Right kidney (tissue), 1 donor: ENCODE measurements around the gene FUZ.
A peak's percentile ranks its signal among the peaks of the same experiment; 100 is the strongest.

Experiments
- DNase-seq: peaks from one replicate; pipeline ENCODE4 v3.0.0-alpha.2; 2016

Gene FUZ

DNA sequence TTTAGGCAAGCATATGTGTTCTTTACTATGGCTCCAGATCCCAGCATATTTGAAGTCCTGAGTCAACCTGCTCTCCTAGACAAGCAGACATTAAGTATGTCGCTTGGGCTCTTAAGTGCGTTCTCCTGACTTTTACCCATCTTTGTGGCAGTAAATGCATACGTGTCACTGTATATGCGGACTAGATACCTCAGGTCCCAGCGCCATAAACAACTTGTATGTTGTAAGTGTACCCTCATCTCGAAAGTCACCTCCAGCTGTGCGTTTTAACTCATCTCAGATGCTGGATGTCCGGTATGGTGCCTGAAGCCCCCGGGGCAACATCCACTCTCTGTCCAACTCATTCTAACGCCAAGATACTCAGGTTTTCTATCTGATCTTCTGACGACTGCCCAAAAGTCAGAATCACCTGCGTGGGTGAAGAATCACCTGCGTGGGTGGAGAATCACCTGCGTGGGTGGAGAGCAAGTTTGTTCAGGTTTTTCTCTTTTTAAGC lies 39.6 kb upstream of the FUZ start:
- no peak for DNase-seq

DNA sequence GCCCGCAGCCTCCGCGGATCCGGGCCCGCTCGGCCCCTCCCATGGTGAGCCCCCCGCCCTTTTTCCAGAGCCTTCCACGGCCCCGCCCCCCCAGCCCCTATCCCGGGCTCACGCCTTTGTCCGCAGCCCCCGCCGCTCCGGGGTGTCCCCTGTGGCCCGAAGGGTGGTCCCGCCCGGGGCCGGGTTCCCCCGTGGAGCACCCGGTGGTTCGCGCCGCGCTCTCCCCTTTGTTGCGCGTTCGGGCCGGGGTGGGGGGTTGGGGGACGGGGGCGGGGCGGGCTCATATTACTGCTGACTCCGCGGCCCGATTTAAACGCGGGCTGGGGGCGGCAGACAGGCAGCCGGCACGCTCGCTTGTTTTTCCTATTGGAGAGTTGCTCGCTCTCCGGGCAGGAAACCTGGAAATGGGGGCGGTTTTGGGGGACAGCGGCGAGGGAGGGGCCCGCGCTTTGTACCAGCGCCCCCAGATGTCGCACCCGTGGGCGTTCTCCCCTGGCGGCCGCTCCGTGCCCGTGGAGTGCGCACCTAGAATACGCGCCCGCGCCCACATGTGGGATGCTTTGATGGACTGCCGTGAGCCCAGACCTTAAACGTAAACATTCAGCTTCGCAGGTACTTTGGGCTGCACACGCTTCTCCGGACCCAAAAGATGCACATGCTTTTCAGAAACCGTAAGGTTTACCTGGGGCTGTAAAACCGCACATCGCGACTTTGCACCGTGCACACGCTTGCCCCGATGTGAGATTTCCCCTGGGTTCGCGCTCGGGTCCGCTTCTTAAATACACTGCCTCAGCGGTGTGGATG lies 38.6 kb upstream of the FUZ start:
- peak; percentile 34 for DNase-seq

GRCh38 chr19:49850487-49851342 lies 37.6 kb upstream of the FUZ start, which contains the start of gene PTOV1:
Gene PTOV1 (plus strand): TSS chr19:49851159.
- DNase-seq = peak; percentile 95

DNA sequence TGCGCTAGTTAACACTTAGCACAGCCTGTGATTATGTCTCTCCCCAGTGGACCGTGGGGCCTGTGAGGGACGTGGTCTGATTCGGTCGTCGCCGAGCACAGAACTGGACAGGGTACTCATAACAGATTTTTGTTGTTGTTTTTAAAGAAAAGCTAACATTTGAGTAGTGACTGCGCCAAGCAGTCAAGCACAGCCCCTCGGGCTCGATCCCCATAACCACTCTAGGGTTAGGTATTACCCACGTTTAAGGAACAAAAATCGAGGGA lies 37.1 kb upstream of the FUZ start:
- no peak for DNase-seq

GRCh38 chr19:49849433-49850220 lies 36.5 kb upstream of the FUZ start:
- no peak for DNase-seq

GRCh38 chr19:49848938-49849337 lies 35.8 kb upstream of the FUZ start:
- no peak for DNase-seq

GRCh38 chr19:49847731-49848696 lies 34.9 kb upstream of the FUZ start:
- DNase-seq = no peak

GRCh38 chr19:49846408-49846807 lies 33.3 kb upstream of the FUZ start:
- DNase-seq = no peak

GRCh38 chr19:49845414-49845813 lies 32.3 kb upstream of the FUZ start:
- DNase-seq = no peak

- no peak for DNase-seq
Measured at GRCh38 chr19:49844138-49845095, 31.3 kb upstream of the FUZ start.

GRCh38 chr19:49843265-49843664 lies 30.2 kb upstream of the FUZ start:
- DNase-seq = no peak

- DNase-seq = no peak
Measured at GRCh38 chr19:49840736-49841249, 27.7 kb upstream of the FUZ start.

DNA sequence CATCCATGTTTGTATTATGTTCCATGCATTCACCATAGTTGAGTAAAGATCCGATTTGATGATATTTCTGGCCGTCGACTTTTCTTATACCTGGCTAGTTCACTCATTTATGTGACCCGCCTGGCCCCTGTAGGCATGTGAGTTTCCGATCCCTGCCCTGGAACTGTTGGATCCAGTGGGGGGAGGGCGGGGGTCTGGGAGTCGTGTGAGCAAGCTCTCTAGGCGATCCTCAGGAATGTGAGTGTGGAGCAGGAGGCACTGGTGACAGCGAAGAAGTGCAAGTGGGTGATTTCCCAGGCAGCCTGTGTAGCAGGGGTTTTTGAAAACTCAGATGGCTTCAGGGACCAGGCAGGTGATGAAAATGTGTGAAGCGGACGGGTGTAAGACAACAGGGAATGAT lies 27.2 kb upstream of the FUZ start:
- no peak for DNase-seq

DNA sequence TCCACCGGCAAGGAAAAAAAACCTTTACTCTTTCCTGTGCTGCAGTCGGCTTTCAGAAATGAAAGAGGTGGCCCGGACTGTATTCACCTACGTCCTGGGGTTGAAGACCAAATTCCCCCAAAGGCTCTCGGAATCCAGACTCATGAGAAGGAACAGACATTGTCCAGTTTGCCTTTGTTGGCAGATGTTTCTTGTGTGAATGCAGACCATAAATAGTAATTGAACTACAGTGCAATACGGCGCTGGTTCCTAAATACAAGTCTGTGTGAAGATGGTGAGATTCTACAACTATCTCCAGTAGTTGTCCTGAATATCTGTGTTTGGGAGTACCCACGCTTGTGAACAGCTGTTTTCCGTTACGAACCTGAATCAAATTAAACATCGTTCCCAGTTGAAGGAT lies 26.6 kb upstream of the FUZ start:
- DNase-seq = no peak

DNA sequence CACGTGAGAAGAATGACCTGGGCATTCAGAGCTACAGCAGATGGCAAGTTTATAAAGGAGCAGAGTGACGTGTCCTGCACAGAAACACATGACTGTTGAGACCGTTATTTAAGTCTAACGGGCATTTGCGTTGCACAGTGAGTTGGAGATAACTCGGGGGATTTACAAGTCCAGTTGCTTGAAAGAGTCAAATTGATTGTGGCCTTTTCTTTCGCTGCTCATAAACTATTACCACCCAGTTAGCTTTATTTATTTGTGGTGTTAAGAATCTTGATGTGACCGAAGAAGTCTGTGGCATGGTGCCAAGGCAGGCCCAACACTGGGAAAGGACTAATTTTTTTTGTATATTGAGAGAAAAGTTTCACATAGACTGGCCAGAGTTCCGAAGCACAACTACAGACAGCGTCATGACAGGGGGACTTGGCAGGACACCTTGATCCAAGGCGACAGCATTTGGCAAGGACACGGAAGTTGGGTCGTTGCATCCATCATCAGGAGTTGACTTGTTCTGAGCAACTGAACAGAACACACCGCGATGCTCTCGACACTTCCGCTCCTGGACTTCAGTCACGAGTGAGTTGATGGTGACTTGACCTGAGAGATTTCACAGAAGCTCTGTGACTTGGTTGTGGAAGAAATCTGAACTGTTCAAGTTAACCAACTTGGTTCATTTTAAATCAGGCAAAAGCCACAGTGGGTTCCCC lies 25.9 kb upstream of the FUZ start:
- no peak for DNase-seq

DNA sequence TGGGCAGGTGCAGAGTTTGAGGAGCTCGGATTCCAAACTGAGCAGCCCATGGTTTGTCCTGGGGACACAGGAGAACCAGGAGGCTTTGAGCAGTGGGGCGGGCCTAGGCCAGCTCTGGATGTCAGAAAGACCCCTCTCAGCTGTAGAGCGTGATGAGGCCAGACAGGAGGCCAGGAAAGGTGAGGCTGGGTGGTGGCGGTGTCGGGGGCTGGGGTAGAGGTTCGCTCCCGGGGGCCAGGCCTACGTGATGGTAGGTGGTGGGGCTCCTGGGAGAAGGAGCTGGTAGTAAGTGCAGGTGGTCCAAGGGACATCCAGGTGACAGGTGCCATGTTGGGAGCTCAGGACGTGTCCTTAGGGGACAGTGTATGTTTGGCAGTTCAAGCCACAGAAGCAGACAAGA lies 24.3 kb upstream of the FUZ start:
- no peak for DNase-seq

- no peak for DNase-seq
Measured at GRCh38 chr19:49837009-49837310, 23.9 kb upstream of the FUZ start.

DNA sequence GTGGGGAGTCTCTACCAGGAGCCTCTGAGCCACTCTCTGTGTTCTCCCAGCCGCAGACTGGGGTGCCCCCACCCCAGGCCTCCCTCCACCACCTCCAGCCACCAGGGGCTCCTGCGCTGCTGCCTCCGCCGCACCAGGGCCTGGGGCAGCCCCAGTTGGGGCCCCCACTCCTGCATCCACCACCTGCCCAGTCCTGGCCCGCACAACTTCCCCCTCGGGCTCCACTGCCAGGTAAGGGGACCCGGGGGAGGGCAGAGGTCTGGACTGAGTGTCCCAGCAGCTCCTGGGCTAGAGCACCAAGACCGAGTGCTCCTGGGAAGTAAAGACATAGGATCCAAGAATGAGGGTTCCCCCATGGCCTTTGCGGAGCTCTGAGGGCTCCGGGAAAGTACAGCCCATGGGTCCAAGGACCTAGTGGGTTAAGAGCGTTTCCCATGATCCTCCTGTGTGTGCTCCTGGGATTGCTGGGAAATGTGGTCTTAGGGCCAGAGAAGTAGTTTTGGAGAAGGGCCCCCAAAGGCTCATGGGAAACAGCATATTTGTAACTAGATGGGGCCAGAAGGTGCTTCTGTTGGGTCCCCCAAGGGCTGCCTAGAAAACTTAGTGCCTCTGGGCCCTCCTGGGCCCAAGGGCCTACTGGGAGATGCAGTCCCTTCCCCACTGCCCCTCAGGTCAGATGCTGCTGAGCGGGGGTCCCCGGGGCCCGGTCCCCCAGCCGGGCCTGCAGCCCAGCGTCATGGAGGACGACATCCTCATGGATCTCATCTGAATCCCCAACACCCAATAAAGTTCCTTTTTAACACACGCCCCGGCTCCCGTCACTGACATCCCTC lies 23.3 kb upstream of the FUZ start:
- DNase-seq = no peak

GRCh38 chr19:49835562-49835961 lies 22.5 kb upstream of the FUZ start:
- no peak for DNase-seq
